OCI-LY3 (cell line): ENCODE measurements around the gene ROBO1.

Experiments used
- CTCF ChIP-seq: fragments of 200-600, 300-600 bp; sonication (generic); IDR thresholded peaks from 2 replicates; pipeline ENCODE4 v1.5.1; 2014; ENCODE audit warnings: antibody characterized with exemption, low read length, low read depth
- EZH2phosphoT487 ChIP-seq: fragments of 200-600 bp; shearing (Covaris generic); IDR thresholded peaks from 2 replicates; pipeline ENCODE4 v1.6.1; 2018; ENCODE audit warnings: antibody characterized with exemption, mixed run types, low read depth

GRCh38 chr3:79081335-79081734 is 686.5 kb downstream of the ROBO1 start:
- TF ChIP-seq CTCF (no peak), EZH2phosphoT487 (no peak)
